HG02870 (cell line): Measurements from ENCODE around the gene AGPAT2.

Experiments used
- ATAC-seq: cut with Tn5 transposase; IDR thresholded peaks from one replicate; pipeline ENCODE4 v1.9.1; 2021; ENCODE audit warnings: mild to moderate bottlenecking, moderate library complexity; ENCODE audit not compliant: unreplicated experiment

Gene AGPAT2

GRCh38 chr9:136690104-136690805, 3.0 kb upstream of the AGPAT2 start:
- ATAC-seq: no peak

GRCh38 chr9:136689108-136689460, 1.8 kb upstream of the AGPAT2 start:
- ATAC-seq: no peak

GRCh38 chr9:136688274-136689107, 1.2 kb upstream of the AGPAT2 start:
- no peak for ATAC-seq

GRCh38 chr9:136687721-136688223, 515 bp upstream of the AGPAT2 start:
- ATAC-seq: no peak

GRCh38 chr9:136686534-136686793, 793 bp downstream of the AGPAT2 start:
- no peak for ATAC-seq

GRCh38 chr9:136685790-136686533, 1.3 kb downstream of the AGPAT2 start:
- ATAC-seq: no peak

GRCh38 chr9:136685216-136685615, 2.0 kb downstream of the AGPAT2 start:
- no peak for ATAC-seq

- ATAC-seq: no peak
Observed at GRCh38 chr9:136684799-136685198, 2.5 kb downstream of the AGPAT2 start.

GRCh38 chr9:136684339-136684738, 2.9 kb downstream of the AGPAT2 start:
- no peak for ATAC-seq

- no peak for ATAC-seq
Observed at GRCh38 chr9:136683755-136684154, 3.5 kb downstream of the AGPAT2 start.

- ATAC-seq: no peak
Observed at GRCh38 chr9:136683173-136683745, 4.0 kb downstream of the AGPAT2 start.

GRCh38 chr9:136682710-136683109, 4.5 kb downstream of the AGPAT2 start:
- ATAC-seq: no peak

GRCh38 chr9:136681945-136682699, 5.1 kb downstream of the AGPAT2 start:
- ATAC-seq: no peak

- no peak for ATAC-seq
Observed at GRCh38 chr9:136681029-136681428, 6.2 kb downstream of the AGPAT2 start.

GRCh38 chr9:136679431-136679941, 7.8 kb downstream of the AGPAT2 start:
- ATAC-seq: no peak

- no peak for ATAC-seq
Observed at GRCh38 chr9:136678624-136679023, 8.6 kb downstream of the AGPAT2 start.

GRCh38 chr9:136678034-136678433, 9.2 kb downstream of the AGPAT2 start:
- no peak for ATAC-seq

- no peak for ATAC-seq
Observed at GRCh38 chr9:136676920-136677686, 10.2 kb downstream of the AGPAT2 start.

GRCh38 chr9:136676297-136676794, 10.9 kb downstream of the AGPAT2 start:
- ATAC-seq: no peak
